Measurements from ENCODE around the gene STIMATE.

- TF ChIP-seq SIN3A (IDR thresholded peaks at IDR 0.05; ENCODE audit: borderline replicate concordance, insufficient read depth, low read length) (no peak), REST (IDR thresholded peaks at IDR 0.05; ENCODE audit: insufficient read depth in 1 of 2, low read depth in 2 of 2, low read length in 2 of 2) (no peak), POLR2AphosphoS5 (IDR thresholded peaks at IDR 0.05; ENCODE audit: low read depth, low read length) (no peak)
These were observed 5.7 kb downstream of the STIMATE start for GRCh38 chr3:52891615-52892081.
